Left lung (tissue), 10 donors: ENCODE results near the gene ADH7. TPM values are rescaled to one million over a fixed set of nuclear protein-coding genes. Genes with fewer than 3 reads are reported as not detected.
A peak's percentile ranks its signal among the peaks of the same experiment; 100 is the strongest.

Experiments
- ATAC-seq: fragments of 200-7000 bp; cut with Tn5 transposase; one replicate; pipeline ENCODE4 v1.9.1; 2020; ENCODE audit warnings: moderate library complexity
- DNase-seq, 4 donors: peaks; one replicate each; pipeline ENCODE4 v3.0.0-alpha.2; 2013 to 2020
- H3K27ac ChIP-seq, 2 donors: fragments of 200-600 bp; sonication (generic) in 1 of 2; one replicate each; pipeline versions ENCODE4 v1.5.0 to v1.8.0; 2020 to 2021
- H3K27me3 ChIP-seq, 2 donors: fragments of 200-600 bp; sonication (generic) in 1 of 2; one replicate each; pipeline versions ENCODE4 v1.5.0 to v1.8.0; 2020 to 2021
- H3K36me3 ChIP-seq, 2 donors: fragments of 200-600 bp; sonication (generic) in 1 of 2; one replicate each; pipeline versions ENCODE4 v1.5.0 to v1.8.0; 2020 to 2021
- H3K4me1 ChIP-seq, 2 donors: fragments of 200-600 bp; one replicate each; pipeline ENCODE4 v1.8.0; 2021
- H3K4me3 ChIP-seq, 2 donors: fragments of 200-600 bp; sonication (generic) in 1 of 2; one replicate each; pipeline versions ENCODE4 v1.5.0 to v1.8.0; 2020 to 2021; ENCODE audit warnings: mild to moderate bottlenecking in 1 of 2
- H3K9me3 ChIP-seq, 2 donors: fragments of 200-600 bp; sonication (generic) in 1 of 2; one replicate each; pipeline versions ENCODE4 v1.5.0 to v1.8.0; 2020 to 2021
- CTCF ChIP-seq, 2 donors: fragments of 200-600 bp; sonication (generic) in 1 of 2; IDR thresholded peaks; one replicate each; pipeline versions ENCODE4 v1.5.0 to v1.8.0; 2021; ENCODE audit warnings: antibody characterized with exemption in 2 of 2
- intact Hi-C, 2 donors: fragments of 100-400 bp; cut with DNase I; formaldehyde crosslinking; loops; one replicate each; pipeline versions ENCODE4 v1.11.2 to v1.14.2; 2022
- polyA plus RNA-seq, 6 donors: library from polyadenylated mRNA; unstranded; fragments of 120-200 nt; gene quantifications; one replicate each; pipeline ENCODE4 v1.2.1, GENCODE V29; 2013; ENCODE audit not compliant: insufficient read length in 6 of 6
- total RNA-seq, 2 donors: library from RNA; stranded (reverse); fragmentation: NEBNext Ultra II Directional; extraction: Animal tissue kit (Norgen Biotek cat#: 25700); gene quantifications; one replicate each; pipeline ENCODE4 v1.2.1, GENCODE V29; 2021
- donor health status: DM: no; HTN: yes; CAD: no.
- donor health status: DM: no; HTN: no; CAD: no.

ADH7 gene
- total and polyA plus RNA-seq, 8 donors: 0.07 to 1.4 (median 0.13) TPM; not detected in 5

- DNase-seq: no peak
- no peak for TF ChIP-seq CTCF (IDR thresholded peaks at IDR 0.05)
- no peaks in the 10 kb centered on the region for H3K36me3 ChIP-seq
- no peaks in the 10 kb centered on the region for H3K27me3 ChIP-seq
- ATAC-seq: peak; percentile 79
- intact Hi-C loops: no loop called here
- H3K4me1 ChIP-seq: no peaks in the 10 kb centered on the region
- peaks cover 0 to 6% of the 10 kb centered on the region in 2 donors for H3K9me3 ChIP-seq
- no peak overlapping the region for H3K4me3 ChIP-seq
- no peak overlapping the region for H3K27ac ChIP-seq
These were observed 11.9 kb upstream of the ADH7 start for GRCh38 chr4:99447079-99447478.

- Histone ChIP-seq H3K27ac (no peak overlapping the region), H3K4me1 (no peaks in the 10 kb centered on the region), H3K36me3 (no peaks in the 10 kb centered on the region), H3K9me3 (no peaks in the 10 kb centered on the region), H3K4me3 (no peak overlapping the region), H3K27me3 (no peaks in the 10 kb centered on the region)
- DNase-seq: no peak
- TF ChIP-seq CTCF (IDR thresholded peaks at IDR 0.05): no peak
- ATAC-seq: peak; percentile 29
- intact Hi-C loops: no loop called here
These were observed 3.3 kb upstream of the ADH7 start for GRCh38 chr4:99438405-99438780.

- H3K9me3 ChIP-seq: no peaks in the 10 kb centered on the region
- H3K4me1 ChIP-seq: no peaks in the 10 kb centered on the region
- no peak overlapping the region for H3K4me3 ChIP-seq
- DNase-seq: no peak
- peak overlapping the region in 1 of 2 donors; percentile 31 for H3K27ac ChIP-seq
- TF ChIP-seq CTCF (IDR thresholded peaks at IDR 0.05): no peak
- H3K27me3 ChIP-seq: no peaks in the 10 kb centered on the region
- intact Hi-C loops: no loop called here
- no peaks in the 10 kb centered on the region for H3K36me3 ChIP-seq
- peak; percentile 85 for ATAC-seq
These were observed 2.7 kb upstream of the ADH7 start for GRCh38 chr4:99437723-99438404.

GRCh38 chr4:99436976-99437722 lies 2.0 kb upstream of the ADH7 start:
- H3K4me1 ChIP-seq: no peaks in the 10 kb centered on the region
- TF ChIP-seq CTCF (IDR thresholded peaks at IDR 0.05): no peak
- DNase-seq: no peak
- H3K27ac ChIP-seq: peak overlapping the region in 1 of 2 donors; percentile 31
- no peaks in the 10 kb centered on the region for H3K27me3 ChIP-seq
- no peaks in the 10 kb centered on the region for H3K9me3 ChIP-seq
- intact Hi-C loops: no loop called here
- H3K4me3 ChIP-seq: no peak overlapping the region
- H3K36me3 ChIP-seq: no peaks in the 10 kb centered on the region
- peak; percentile 43 for ATAC-seq

- intact Hi-C loops: no loop called here
- H3K27ac ChIP-seq: no peak overlapping the region
- no peaks in the 10 kb centered on the region for H3K27me3 ChIP-seq
- H3K36me3 ChIP-seq: no peaks in the 10 kb centered on the region
- ATAC-seq (peak; percentile 56), DNase-seq (no peak)
- no peaks in the 10 kb centered on the region for H3K4me1 ChIP-seq
- no peak overlapping the region for H3K4me3 ChIP-seq
- no peaks in the 10 kb centered on the region for H3K9me3 ChIP-seq
- TF ChIP-seq CTCF (IDR thresholded peaks at IDR 0.05): no peak
These were observed 1.3 kb upstream of the ADH7 start for GRCh38 chr4:99436462-99436861.
